Hematopoietic multipotent progenitor cell (in vitro differentiated cells): ENCODE results near the gene GOLPH3. TPM values are rescaled to one million over a fixed set of nuclear protein-coding genes. Genes with fewer than 3 reads are reported as not detected.
"Not testable (repeated sequence)": the region's sequence is repeated elsewhere in the genome, so short reads cannot be mapped to it uniquely, and the experiment has no call there.

ENCODE experiments used
- DNase-seq, 3 donors: peaks; one replicate each; pipeline ENCODE4 v3.0.0-alpha.2; 2011 to 2015; ENCODE audit warnings: low read depth in 2 of 3, low spot score in 2 of 3
- total RNA-seq: library from RNA; depleted of rRNA; stranded (reverse); fragments of >200 nt; gene quantifications from one replicate; pipeline ENCODE4 v1.2.3, GENCODE V29; 2012

GOLPH3 gene
- total RNA-seq, 1 donor: 99.1 TPM

GRCh38 chr5:32172186-32172911, 1.8 kb downstream of the GOLPH3 start:
- not testable (repeated sequence) for DNase-seq

- no peak for DNase-seq
These were observed 3.6 kb downstream of the GOLPH3 start for GRCh38 chr5:32170303-32171151.

GRCh38 chr5:32168460-32169033, 5.6 kb downstream of the GOLPH3 start:
- DNase-seq: no peak

- no peak for DNase-seq
These were observed 8.5 kb downstream of the GOLPH3 start for GRCh38 chr5:32165597-32165996.

- no peak for DNase-seq
These were observed 10.3 kb downstream of the GOLPH3 start for GRCh38 chr5:32163785-32164184.

GRCh38 chr5:32163053-32163452, 11.1 kb downstream of the GOLPH3 start:
- no peak for DNase-seq

GRCh38 chr5:32160228-32160627, 13.9 kb downstream of the GOLPH3 start:
- DNase-seq: no peak

- no peak for DNase-seq
These were observed 14.6 kb downstream of the GOLPH3 start for GRCh38 chr5:32159328-32160072.

GRCh38 chr5:32158679-32158975, 15.5 kb downstream of the GOLPH3 start:
- DNase-seq: no peak

- DNase-seq: no peak
These were observed 17.0 kb downstream of the GOLPH3 start for GRCh38 chr5:32157078-32157477.

- no peak for DNase-seq
These were observed 17.5 kb downstream of the GOLPH3 start for GRCh38 chr5:32156635-32157034.

- DNase-seq: no peak
These were observed 18.9 kb downstream of the GOLPH3 start for GRCh38 chr5:32155211-32155610.

- no peak for DNase-seq
These were observed 20.4 kb downstream of the GOLPH3 start for GRCh38 chr5:32153723-32154122.

GRCh38 chr5:32151198-32151597, 22.9 kb downstream of the GOLPH3 start:
- no peak for DNase-seq

GRCh38 chr5:32150366-32150765, 23.8 kb downstream of the GOLPH3 start:
- no peak for DNase-seq

- no peak for DNase-seq
These were observed 26.2 kb downstream of the GOLPH3 start for GRCh38 chr5:32147959-32148358.

- DNase-seq: no peak
These were observed 26.9 kb downstream of the GOLPH3 start for GRCh38 chr5:32147236-32147635.

GRCh38 chr5:32145378-32145777, 28.7 kb downstream of the GOLPH3 start:
- no peak for DNase-seq

- no peak for DNase-seq
These were observed 29.5 kb downstream of the GOLPH3 start for GRCh38 chr5:32144378-32145207.
